HG03439 (cell line): ENCODE measurements around the gene NFATC1.
"Not testable (repeated sequence)": the region's sequence is repeated elsewhere in the genome, so short reads cannot be mapped to it uniquely, and the experiment has no call there.

Source experiments
- ATAC-seq: cut with Tn5 transposase; IDR thresholded peaks from one replicate; pipeline ENCODE4 v1.9.1; 2021; ENCODE audit warnings: mild to moderate bottlenecking, moderate library complexity; ENCODE audit not compliant: unreplicated experiment

The NFATC1 gene

DNA sequence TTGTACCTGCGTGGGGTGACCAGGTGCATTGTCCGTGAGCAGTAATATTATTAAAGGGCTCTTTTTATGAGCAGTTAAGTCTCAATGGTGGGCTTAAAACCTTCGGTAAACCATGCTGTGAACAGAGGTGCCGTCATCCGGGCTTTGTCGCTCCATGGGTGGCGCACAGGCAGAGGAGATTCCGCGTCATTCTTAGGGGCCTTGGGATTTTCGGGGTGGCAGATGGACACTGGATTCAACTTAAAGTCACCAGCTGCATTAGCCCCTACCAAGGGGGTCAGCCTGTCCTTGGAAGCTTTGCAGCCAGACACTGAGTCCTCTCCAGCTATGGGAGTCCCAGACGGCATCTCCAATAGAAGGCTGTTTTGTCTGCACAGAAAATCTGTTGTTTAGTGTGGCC is 107.7 kb downstream of the NFATC1 start:
- ATAC-seq: no peak

DNA sequence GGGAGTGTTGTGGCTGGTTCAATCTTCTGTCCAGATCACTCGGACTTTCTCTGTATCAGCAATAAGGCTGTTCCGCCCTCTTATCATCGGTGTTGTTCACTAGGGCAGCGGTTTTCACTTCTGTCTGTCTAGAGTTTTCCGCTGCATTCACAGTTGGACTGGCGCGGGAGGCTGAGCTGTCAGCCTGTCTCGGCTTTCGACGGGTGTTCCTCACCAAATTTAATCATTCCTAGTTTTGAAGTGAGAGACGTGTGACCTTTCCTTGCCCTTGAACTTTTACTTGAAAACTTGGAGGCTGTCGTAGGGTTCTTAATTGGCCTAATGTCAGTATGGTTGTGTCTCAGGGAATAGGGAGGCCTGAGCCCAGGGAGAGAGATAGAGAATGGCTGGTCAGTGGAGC is 108.3 kb downstream of the NFATC1 start:
- no peak for ATAC-seq

DNA sequence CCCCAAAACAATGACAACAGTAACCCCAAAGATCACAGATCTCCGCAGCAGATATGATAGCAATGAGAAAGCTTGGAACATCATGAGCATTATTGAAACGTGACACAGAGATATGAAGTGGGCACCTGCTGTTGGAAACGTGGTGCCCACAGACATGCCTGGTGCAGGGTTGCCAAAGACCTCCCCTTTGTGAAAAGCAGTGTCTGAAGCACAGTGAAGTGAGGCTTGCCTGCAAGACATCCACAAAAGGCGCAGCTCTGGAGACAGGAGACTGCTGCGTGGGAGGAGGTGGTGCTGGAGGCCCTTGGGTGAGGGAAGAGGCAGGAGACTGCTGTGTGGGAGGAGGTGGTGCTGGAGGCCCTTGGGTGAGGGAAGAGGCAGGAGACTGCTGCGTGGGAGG is 108.8 kb downstream of the NFATC1 start:
- ATAC-seq: not testable (repeated sequence)

DNA sequence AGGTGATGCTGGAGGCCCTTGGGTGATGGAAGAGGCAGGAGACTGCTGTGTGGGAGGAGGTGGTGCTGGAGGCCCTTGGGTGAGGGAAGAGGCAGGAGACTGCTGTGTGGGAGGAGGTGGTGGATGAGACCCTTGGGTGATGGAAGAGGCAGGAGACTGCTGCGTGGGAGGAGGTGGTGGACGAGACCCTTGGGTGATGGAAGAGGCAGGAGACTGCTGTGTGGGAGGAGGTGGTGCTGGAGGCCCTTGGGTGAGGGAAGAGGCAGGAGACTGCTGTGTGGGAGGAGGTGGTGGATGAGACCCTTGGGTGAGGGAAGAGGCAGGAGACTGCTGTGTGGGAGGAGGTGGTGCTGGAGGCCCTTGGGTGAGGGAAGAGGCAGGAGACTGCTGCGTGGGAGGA is 109.7 kb downstream of the NFATC1 start:
- not testable (repeated sequence) for ATAC-seq

DNA sequence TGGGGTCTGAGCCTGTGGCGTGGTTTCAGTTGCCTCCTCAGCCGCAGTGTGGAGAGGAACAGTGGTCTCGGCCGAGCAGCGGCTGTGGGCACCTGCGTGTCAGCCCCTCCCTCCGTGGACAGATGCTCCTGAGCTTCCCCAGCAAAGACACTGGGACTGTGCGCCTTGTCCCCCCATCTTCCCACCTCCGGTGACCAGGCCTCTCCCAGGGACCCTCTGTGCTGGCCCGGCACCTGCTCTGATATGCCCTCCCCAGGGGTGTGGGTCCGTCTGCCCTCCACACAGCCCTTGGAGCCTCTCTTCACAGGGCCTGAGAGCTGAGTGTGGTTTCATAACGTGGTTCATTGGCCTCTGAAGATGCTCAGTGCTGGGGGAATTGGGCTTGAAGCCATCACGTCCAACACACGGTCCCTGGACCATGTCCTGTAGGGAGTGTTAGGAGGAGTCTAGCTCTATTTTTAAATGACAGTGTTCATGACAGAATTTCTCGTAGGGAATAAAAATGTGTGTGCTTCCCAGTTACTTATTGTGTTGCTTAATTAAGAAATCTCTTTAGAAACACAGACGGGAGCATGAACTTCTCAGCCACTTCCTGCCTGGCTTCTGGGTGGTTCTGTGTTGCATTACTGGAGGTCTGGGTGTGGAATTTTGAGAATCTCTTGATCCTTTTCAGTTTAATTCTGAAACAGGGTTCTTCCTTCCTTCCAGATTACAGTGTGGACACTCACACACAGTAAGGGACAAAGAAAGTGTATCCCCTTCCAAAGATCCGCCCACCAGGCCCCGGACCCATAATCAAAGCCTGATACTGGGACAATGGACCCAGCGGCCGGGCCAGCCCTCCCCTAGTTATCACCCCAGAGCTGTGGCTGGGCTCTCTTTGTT is 110.7 kb downstream of the NFATC1 start:
- ATAC-seq: no peak

DNA sequence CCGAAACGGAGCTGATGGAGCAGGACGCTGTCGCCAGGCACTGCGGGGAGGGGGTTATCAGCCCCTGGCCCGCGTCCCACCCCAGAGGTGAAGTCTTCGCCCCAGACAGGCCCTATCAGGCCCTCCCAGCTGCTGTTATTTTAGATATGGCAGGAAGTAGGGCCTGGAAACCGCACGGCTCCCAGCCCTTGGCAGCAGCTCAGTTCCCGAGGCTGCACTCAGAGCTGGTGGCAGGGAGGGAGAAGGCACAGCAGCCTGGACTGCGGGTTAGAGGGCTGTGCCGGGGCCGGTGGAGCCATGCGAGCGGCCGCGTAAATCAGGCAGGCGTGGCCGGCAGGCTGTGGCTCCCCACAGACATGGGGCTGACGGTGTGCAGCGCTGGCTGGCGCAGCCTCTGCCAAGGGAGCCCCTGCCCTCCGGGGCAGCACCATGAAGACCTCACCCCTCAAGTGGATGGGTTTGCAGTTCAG is 111.4 kb downstream of the NFATC1 start:
- no peak for ATAC-seq

DNA sequence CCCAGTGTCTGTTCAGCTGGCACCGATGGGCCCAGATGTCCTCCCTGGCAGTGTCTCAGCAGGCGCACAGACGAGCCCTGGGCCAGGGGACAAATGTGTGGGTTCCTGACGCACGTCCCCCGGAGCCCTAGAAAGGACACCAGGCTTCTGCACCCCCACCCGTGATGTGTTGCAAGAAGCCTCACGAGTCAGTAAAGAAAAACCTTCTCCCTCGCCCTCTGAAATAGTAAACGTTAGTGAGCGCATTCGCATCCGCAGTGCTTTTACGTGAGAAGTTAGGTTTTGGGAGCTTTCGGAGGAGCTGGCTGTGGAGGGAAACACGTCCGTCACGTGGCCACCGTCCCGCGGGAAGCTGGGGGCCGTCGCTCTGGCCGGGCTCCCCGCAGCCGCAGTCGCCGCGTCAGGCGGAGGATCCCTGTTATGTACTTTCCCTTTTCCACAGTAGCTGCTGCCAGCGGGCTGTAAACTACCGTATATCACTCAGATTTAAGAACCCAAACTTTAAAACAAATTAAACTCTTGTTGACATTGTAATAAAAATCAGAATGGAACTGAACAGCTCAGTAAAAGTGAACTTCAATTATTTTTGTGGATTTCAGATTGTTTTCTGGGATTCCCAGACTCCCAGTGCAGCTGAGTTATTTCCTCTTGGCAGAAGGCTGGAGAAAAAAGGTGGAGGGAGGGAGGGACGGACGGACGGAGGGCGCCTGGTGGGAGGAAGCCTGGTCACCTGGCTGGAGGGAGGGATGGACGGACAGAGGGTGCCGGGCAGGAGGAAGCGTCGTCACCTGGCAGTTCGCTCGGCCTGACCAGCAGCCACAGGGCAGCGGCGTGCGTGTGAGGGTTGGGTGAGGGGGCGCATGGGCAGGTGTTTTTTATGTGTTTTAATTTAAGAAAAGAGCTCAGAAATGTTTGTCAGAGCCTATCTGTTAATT is 112.1 kb downstream of the NFATC1 start:
- ATAC-seq: no peak

DNA sequence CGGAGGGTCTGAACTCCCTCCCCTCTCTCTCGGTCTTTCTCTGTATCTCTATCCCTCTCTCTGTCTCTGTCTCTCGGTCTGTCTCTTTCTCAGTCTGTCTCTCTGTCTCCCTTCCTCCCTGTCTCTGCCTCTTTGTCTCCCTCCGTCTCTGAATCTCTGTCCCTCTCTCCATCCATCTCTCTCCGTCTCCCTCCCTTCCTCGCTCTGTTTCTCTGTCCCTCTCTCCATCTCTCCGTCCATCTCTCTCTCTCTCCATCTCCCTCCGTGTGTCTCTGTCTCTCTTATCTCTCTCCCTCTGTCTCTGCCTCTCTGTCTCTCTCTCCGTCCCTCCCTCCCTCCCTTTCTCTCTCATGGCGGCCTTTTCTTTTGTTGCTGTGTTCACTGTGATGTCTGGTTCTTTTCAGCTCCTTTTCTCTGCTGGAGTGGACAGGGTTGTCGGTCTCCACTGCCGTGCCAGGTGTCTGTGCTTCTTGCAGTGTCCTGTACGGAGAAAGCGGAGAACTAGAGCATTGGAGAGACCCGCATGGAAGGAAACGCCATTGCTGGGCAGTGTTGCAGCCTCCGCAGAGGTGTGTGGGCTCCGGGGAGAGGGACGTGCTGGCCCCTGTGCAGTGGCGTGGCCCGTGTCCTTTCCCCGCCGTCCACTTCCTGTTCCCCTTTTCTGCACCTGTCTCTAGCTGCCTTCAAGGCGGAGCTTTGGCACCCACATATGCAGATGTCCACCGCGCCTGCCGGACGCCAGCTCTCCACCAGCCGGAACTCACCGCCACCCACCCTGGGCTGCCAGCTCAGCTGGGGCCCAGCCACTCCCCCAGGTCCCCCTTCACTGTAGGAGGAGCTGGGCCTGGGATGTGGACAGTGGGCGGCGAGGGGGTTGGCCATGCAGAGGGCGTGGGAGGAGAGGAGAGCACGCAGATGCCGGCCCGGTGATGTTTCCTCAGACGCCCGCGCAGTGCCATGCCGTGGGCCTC is 113.1 kb downstream of the NFATC1 start:
- peak; percentile 59 for ATAC-seq

DNA sequence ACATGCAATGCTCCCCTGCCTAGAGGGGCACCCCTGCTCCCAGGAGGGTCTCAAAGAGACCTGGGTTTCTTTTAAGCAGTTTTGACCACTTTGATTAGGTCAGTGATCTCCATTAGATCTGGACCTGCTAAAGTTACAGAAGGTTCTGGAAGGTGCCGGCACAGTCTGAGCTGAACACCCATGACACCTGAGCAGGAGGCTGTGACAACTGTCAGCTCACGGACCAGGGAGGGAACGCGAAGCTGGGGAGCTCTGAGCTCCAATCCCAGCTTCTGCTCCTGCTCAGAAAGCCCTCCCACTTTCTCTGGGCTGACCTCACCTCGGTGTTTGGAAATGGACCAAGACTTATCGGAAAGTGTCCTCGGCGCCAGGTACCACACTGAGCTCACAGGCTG is 113.8 kb downstream of the NFATC1 start:
- peak; percentile 20 for ATAC-seq

DNA sequence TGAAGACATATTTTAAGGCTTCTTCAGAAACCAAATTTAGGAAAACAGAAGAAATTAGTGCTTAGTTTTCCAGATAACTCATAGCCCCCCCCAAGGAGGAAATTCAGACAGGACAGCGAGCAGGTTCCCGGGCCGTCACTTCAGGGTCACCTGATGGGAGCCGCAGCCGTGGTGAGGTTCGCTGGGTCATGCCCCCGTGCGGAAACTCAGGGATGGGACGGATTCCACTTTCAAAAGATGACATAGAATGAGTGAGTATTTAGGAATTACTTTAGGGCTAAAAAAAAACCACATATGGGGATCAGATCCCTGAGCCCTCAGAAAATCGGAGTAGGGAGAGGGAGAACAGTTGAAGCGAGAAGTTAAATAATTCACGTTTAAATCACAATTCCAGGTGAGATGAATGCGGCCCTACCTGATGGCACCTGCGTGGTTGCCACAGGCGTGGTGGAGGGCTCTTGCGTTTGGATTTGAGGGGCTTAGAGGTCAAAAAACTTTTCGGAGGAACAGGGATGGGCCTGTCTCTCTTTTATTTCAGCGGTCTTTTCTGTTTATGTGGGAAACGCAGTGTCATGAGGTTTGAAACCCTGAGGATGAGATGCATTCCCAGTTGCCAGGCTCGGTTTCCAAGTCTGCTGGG is 114.4 kb downstream of the NFATC1 start:
- no peak for ATAC-seq

DNA sequence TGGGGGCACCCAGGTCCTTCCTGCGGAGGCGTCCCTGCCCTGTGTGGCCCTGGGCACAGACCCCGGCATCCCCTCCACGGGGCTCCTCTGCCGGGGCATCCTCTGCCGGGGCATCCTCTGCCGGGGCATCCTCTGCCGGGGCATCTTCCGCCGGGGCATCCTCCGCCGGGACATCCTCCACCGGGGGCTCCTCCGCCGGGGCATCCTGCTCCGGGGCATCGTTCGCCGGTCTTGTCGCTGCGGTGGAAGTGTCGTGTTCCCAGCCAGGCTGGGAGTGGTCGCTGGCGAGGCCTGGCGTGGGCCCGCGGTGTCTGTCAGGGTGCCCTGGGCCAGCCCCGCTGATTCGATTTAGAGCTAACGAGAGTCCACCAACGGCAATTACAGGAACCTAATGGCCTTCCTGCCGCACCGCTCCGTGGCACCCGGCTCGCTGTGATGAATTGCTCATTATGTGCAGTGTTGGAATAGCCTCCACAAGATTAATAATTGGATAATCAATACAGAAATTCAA is 115.1 kb downstream of the NFATC1 start:
- ATAC-seq: no peak

DNA sequence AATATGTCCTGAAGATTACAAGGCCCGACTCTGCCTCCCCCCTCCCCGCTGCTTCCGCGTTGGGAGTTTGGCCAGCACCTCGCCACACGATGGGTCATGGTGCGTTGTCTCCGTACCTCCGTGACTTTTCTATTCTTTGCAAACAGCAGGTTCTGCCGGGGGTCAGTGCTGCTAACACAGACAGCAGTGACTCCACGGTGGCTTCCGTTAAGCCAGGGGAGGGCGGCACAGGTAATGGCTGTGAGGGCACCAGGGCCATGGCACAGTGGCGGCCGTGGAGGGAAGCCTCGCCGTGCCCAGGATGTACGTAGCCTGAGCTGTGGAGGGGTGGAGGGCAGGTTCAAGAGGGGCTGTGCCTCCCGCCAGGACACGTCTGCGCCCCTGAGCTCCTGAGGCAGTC is 115.5 kb downstream of the NFATC1 start:
- ATAC-seq: no peak

DNA sequence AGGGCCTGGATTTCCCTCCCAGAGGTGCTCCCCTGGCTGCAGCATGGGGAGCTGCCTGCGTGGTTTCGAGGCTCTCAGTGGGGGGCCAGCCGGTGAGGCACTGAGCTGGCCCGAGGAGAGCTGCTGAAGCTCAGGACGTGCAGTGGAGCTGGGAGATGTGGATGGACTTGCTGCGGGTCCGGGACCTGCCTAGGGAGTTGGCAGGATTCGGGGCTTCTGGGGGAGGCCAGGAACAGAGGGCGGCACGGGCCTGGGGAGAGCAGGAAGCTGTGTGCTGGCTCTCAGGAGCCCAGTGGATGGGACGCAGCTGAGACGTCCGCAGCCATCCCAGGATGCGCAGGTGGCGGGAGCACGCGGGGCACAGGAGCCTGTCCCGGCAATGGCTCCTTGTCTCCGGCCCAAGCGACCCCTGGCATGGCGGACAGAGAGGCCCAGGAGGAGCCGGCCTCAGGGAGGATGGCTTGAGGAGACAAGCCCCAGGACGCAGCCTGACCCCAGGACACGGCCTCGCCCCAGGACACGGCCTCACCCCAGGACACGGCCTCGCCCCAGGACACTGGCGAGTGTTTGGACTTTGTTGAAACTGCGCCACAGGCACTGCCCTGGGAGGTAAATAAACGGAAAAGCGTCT is 116.1 kb downstream of the NFATC1 start:
- no peak for ATAC-seq

DNA sequence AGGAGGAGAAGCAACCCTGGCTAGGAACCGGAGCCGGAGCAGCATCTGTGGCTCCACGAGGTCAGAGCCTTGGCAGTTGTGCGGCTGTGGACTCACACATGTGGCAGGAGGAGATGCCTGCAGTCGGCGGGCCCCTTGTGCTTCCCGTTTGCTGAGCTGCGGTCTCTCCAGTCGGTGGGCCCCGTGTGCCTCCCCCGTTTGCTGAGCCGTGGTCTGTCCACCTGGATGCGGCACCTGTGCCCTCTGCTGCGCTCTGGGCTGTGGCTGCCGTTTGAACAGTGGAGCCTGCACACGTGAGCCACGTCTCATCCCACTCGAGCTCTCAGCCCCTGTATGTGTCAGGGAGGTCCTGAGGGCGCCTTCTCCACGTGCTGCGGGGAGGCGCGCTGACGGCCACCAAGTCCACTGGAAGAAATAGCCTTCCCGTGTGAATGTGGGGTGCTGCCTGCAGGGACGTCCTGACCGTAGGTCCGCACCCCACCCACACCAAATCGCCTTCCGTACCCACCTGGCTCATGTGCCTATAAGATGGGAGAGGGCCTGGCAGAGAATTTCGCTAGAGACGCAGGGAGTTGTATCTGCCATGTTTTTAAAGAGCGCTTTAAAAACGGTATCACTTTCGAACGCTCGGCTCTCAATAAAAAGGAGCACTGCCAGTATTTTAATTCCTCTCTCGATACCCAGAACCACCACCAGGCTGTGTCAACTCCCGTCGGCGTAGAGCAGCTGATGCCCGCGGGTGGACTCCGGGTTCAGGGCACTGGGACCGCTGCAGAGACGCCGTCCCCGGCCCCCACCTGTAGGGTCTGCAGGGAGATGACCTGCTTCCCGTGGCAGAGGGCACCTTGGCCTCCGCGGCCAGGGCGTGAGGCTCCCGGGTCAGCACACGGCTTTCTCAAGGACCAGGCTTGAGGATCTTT is 117.0 kb downstream of the NFATC1 start:
- ATAC-seq: no peak

DNA sequence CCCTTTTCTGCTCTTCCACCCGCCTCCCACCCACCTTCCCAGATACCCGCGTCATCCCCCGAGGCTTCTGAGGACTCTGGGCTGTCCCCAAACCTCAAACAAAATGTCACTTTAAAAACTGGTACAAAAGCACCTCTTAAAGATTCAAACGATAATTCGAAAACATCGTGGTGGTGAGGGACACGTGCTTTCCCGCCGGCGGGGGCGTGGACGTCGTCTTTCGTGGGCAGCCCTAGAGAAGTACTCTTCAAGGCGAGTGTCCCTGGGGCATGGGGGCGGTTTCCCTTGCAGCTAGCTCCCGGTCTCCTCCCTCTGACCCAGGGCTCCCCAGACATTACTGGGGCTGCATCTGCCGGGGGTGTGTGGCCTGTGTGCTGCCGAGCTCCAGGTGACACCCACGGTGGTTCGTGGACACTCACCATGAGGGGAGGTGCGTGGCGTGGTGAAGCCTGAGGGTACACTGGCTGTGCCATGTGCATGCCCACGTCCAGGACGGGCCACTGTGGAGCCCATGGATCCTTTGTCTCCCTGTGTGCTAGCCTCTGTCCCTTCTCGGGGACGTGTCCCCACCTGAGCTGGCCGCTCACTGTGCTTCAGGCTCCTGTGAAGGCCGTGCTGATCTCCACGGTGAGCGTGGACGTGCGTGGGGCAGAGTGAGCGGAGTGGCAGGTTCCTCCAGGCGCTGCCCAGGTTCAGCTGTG is 117.8 kb downstream of the NFATC1 start:
- ATAC-seq: no peak

DNA sequence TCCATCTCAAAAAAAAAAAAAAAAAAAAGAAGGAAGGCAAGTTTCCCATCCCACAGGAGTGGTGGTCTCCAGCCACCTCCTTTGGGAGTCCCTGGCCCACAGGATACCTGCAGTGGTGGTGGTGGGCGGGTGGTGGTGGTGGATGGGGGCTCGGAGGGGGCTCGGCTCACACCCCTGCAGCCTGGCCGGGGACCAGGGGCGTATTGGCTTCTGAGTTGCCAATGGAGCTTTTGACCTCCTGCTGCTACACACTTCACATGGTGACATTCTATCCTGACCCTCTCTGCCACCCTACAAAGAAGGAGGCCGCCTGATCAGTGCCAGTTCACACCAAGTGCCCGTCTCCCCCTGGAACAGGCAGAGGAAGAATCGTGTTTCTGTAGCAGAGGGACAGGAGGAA is 119.6 kb downstream of the NFATC1 start:
- no peak for ATAC-seq

DNA sequence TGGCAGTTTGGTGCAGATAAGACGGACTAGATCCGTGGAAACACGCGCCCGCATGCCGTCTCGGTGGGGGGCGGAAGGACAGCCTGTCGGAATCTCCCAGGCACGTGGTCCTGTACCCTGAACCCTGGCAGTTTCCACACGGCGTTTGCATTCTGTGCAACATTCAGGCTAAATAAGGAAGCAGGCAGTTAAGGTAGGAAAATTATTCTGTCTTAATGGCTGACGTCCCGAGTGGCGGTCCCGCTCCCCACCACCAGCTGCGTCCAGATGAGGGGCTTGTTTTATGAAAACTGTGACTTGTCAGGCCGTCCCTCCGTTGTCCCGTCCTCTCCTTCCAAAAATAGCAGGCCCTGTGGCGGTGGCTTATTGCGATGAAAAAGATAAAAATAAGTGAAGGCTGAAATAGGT is 120.2 kb downstream of the NFATC1 start:
- ATAC-seq: no peak

DNA sequence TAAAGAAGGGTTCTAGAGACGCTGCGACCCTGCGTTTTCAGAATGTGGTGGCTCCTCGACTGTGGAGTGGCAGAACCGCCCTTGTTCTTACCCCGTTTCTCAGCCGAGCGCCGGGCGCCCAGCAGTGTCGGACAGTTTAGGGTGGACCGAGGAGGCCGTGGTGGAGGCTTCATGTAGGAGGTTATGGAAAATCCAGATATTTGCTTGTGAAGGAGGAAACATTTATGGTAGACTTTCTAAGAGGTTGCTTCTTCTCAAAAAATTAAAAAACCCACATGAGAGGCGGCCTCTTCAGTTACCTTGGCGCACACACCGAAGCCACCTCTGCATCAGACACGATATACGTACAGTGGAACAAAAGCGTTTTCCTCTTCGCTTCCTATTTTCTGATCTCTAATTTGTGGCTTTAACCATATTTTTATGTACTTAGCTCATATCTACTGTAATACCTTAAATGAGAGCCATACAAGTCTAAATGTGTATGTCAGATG is 120.8 kb downstream of the NFATC1 start:
- ATAC-seq: no peak
